Activated CD8-positive, alpha-beta T cell treated with anti-CD3 and anti-CD28 coated beads for 36 hours (primary cell): ENCODE data around the gene IRX2. TPM values are rescaled to one million over a fixed set of nuclear protein-coding genes. Genes with fewer than 3 reads are reported as not detected.

Experiments used
- ATAC-seq: fragments of 200-7000 bp; cut with Tn5 transposase; one replicate; pipeline ENCODE4 v1.10.0; 2021; ENCODE audit warnings: mild to moderate bottlenecking, moderate library complexity
- CTCF ChIA-PET: fragments of 350-600 bp; sonication (Branson Sonifier 250); formaldehyde crosslinking; loops from one replicate; lab custom pipeline; 2021; ENCODE audit warnings: antibody characterized with exemption; lab: Charles Lee
- POLR2A ChIA-PET: fragments of 350-600 bp; sonication (Branson Sonifier 250); formaldehyde crosslinking; loops from one replicate; lab custom pipeline; 2021; ENCODE audit warnings: antibody characterized with exemption; lab: Charles Lee
- DNase-seq: peaks from one replicate; pipeline ENCODE4 v3.0.0-alpha.2; 2020
- H3K27ac Mint-ChIP-seq: one replicate; pipeline ENCODE4 v1.8.0; 2021; ENCODE audit warnings: mild to moderate bottlenecking, mixed read lengths
- H3K27me3 Mint-ChIP-seq: one replicate; pipeline ENCODE4 v1.8.0; 2021; ENCODE audit warnings: mixed read lengths
- H3K36me3 Mint-ChIP-seq: one replicate; pipeline ENCODE4 v1.8.0; 2021; ENCODE audit warnings: low read depth, mixed read lengths
- H3K4me1 Mint-ChIP-seq: one replicate; pipeline ENCODE4 v1.8.0; 2021; ENCODE audit warnings: low read depth, mixed read lengths
- H3K4me3 Mint-ChIP-seq: one replicate; pipeline ENCODE4 v1.8.0; 2021; ENCODE audit warnings: mild to moderate bottlenecking, moderate library complexity, mixed read lengths
- H3K9me3 Mint-ChIP-seq: one replicate; pipeline ENCODE4 v1.8.0; 2021; ENCODE audit warnings: mixed read lengths
- CTCF ChIP-seq: fragments of 200-600 bp; IDR thresholded peaks from one replicate; pipeline ENCODE4 v1.8.0; 2022; ENCODE audit warnings: antibody characterized with exemption, mild to moderate bottlenecking
- intact Hi-C: fragments of 100-400 bp; cut with micrococcal nuclease; formaldehyde crosslinking; loops from one replicate; pipeline ENCODE4 v1.10.0; 2022
- total RNA-seq, 2 experiments: library from RNA; stranded (reverse); gene quantifications; one replicate each; pipeline ENCODE4 v1.2.3, GENCODE V29; 2021

Gene IRX2
- total RNA-seq, 2 experiments from 2014 or later, result not detected

- Mint-ChIP-seq H3K4me3 (no peak overlapping the region), H3K9me3 (no peaks in the 10 kb centered on the region), H3K4me1 (no peaks in the 10 kb centered on the region), H3K27me3 (peaks cover 11% of the 10 kb centered on the region), H3K27ac (no peak overlapping the region), H3K36me3 (no peaks in the 10 kb centered on the region)
- ATAC-seq, result no peak
- CTCF ChIA-PET, result no interaction called here
- no peak for TF ChIP-seq CTCF
- POLR2A ChIA-PET, result no interaction called here
- no peak for DNase-seq
- intact Hi-C loops, result no loop called here
These were observed 18.6 kb downstream of the IRX2 start for GRCh38 chr5:2732850-2733249.

DNA sequence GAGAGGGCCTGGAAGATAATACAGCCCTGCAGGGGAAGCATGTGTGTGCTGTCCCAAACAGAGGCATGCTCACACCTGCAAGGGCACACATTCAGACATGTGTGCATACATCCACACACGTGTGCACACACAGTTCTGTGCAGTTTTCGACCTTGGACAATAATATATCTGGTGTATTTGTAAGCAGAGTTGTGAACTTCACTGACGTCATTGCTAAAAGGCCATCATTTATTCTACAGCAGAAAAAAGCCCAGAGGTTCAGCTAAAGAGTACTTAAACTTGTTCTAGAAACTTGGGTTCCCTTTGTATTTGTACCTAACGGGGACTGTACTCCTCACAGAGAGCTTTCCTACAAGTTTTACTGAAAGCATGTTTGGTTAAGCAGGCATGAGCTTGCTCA lies 19.5 kb downstream of the IRX2 start:
- no peak for TF ChIP-seq CTCF
- Mint-ChIP-seq H3K27me3 (peaks cover 4% of the 10 kb centered on the region), H3K4me3 (no peak overlapping the region), H3K27ac (no peak overlapping the region), H3K36me3 (no peaks in the 10 kb centered on the region), H3K4me1 (no peaks in the 10 kb centered on the region), H3K9me3 (no peaks in the 10 kb centered on the region)
- intact Hi-C loops, result no loop called here
- DNase-seq (no peak), ATAC-seq (no peak)
- POLR2A ChIA-PET, result no interaction called here
- CTCF ChIA-PET, result no interaction called here

- DNase-seq (no peak), ATAC-seq (no peak)
- intact Hi-C loops, result no loop called here
- no peaks in the 10 kb centered on the region for H3K36me3 Mint-ChIP-seq
- ChIA-PET CTCF (no interaction called here), POLR2A (no interaction called here)
- H3K4me1 Mint-ChIP-seq, result no peaks in the 10 kb centered on the region
- TF ChIP-seq CTCF, result no peak
- no peak overlapping the region for H3K4me3 Mint-ChIP-seq
- H3K27me3 Mint-ChIP-seq, result no peaks in the 10 kb centered on the region
- no peaks in the 10 kb centered on the region for H3K9me3 Mint-ChIP-seq
- H3K27ac Mint-ChIP-seq, result no peak overlapping the region
These were observed 22.3 kb downstream of the IRX2 start for GRCh38 chr5:2729189-2729588.

GRCh38 chr5:2727550-2727949 lies 23.9 kb downstream of the IRX2 start:
- Mint-ChIP-seq H3K36me3 (no peaks in the 10 kb centered on the region), H3K9me3 (no peaks in the 10 kb centered on the region), H3K27me3 (no peaks in the 10 kb centered on the region), H3K4me3 (no peak overlapping the region), H3K4me1 (no peaks in the 10 kb centered on the region), H3K27ac (no peak overlapping the region)
- no peak for TF ChIP-seq CTCF
- ChIA-PET POLR2A (no interaction called here), CTCF (no interaction called here)
- DNase-seq (no peak), ATAC-seq (no peak)
- intact Hi-C loops, result no loop called here

DNA sequence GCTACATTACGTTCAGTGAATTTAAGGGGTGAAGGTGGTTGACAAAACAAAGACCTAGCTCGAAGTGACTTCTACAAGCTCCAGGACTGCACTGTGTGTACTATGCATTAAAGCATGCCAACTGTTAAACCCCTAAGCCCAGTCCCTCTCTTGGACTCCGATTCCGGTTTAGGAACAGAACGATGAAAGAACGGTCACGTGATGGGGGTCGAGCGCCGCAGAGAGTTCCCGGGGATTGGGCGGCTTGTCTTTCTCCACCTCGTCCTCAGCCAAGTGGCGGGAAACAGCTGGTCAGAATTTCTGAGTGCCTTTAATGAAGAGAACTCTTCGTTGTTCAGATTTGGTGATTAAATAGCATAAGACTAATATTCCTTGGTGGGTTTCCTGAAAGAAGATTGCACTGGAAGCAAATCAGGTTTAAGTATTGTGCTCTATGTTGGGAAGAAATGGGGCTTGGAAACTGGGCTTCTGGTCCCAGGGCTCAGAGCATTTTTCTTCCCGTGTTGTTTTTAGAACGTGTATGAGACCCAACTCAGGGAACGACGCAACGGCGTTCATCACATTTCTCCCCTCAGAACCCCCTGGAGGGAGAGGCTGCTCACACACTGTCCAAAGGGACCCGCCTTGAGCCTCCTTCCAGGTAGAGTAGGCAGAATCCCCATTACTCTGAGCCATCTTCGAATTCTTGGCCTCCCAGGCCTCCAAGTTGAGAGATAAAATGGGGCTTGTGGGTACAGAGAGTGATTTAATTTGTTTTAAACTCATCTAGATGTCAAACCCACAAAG lies 25.3 kb downstream of the IRX2 start:
- CTCF ChIA-PET, result no interaction called here

More for the DNA sequence above, 25.3 kb downstream of the IRX2 start:
- H3K4me1 Mint-ChIP-seq, result no peaks in the 10 kb centered on the region
- TF ChIP-seq CTCF, result no peak
- POLR2A ChIA-PET, result no interaction called here
- no peak overlapping the region for H3K27ac Mint-ChIP-seq
- peaks cover 2% of the 10 kb centered on the region for H3K27me3 Mint-ChIP-seq
- no peaks in the 10 kb centered on the region for H3K9me3 Mint-ChIP-seq
- no peak overlapping the region for H3K4me3 Mint-ChIP-seq
- DNase-seq (no peak), ATAC-seq (no peak)
- intact Hi-C loops, result no loop called here
- no peaks in the 10 kb centered on the region for H3K36me3 Mint-ChIP-seq
